Neutrophil (primary cell): ENCODE data around the gene ZYX.

Experiments
- H3K27ac ChIP-seq: fragments of 200-600 bp; sonication (generic); 2 replicates; pipeline ENCODE4 v1.5.1; 2016; ENCODE audit warnings: mild to moderate bottlenecking, moderate library complexity
- H3K27me3 ChIP-seq: fragments of 200-600 bp; sonication (generic); 2 replicates; pipeline ENCODE4 v1.6.0; 2016; ENCODE audit warnings: mild to moderate bottlenecking
- H3K36me3 ChIP-seq: fragments of 200-600 bp; sonication (generic); 2 replicates; pipeline ENCODE4 v1.5.1; 2017
- H3K4me1 ChIP-seq, 2 experiments: fragments of 200-600 bp in 1 of 2; sonication (generic) in 1 of 2; 1 replicate in 1 of 2; 2 replicates in 1 of 2; pipeline versions ENCODE4 v1.5.1 to v1.6.1; 2013 to 2016; ENCODE audit warnings: low read depth in 1 of 2, low read length in 1 of 2, mild to moderate bottlenecking in 1 of 2, moderate library complexity in 1 of 2; ENCODE audit not compliant: control insufficient read depth in 1 of 2, insufficient read depth in 1 of 2
- H3K4me3 ChIP-seq, 2 experiments: fragments of 200-600 bp in 1 of 2; sonication (generic) in 1 of 2; 1 replicate in 1 of 2; 2 replicates in 1 of 2; pipeline ENCODE4 v1.5.1; 2013 to 2016; ENCODE audit warnings: low read depth in 1 of 2, low read length in 1 of 2, mild to moderate bottlenecking in 1 of 2, moderate library complexity in 1 of 2
- H3K9me3 ChIP-seq: fragments of 200-600 bp; sonication (generic); 2 replicates; pipeline ENCODE4 v1.5.1; 2016
- CTCF ChIP-seq: fragments of 200-600 bp; sonication (generic); IDR thresholded peaks from 2 replicates; pipeline ENCODE4 v1.5.1; 2016; ENCODE audit warnings: antibody characterized with exemption

Gene ZYX

DNA sequence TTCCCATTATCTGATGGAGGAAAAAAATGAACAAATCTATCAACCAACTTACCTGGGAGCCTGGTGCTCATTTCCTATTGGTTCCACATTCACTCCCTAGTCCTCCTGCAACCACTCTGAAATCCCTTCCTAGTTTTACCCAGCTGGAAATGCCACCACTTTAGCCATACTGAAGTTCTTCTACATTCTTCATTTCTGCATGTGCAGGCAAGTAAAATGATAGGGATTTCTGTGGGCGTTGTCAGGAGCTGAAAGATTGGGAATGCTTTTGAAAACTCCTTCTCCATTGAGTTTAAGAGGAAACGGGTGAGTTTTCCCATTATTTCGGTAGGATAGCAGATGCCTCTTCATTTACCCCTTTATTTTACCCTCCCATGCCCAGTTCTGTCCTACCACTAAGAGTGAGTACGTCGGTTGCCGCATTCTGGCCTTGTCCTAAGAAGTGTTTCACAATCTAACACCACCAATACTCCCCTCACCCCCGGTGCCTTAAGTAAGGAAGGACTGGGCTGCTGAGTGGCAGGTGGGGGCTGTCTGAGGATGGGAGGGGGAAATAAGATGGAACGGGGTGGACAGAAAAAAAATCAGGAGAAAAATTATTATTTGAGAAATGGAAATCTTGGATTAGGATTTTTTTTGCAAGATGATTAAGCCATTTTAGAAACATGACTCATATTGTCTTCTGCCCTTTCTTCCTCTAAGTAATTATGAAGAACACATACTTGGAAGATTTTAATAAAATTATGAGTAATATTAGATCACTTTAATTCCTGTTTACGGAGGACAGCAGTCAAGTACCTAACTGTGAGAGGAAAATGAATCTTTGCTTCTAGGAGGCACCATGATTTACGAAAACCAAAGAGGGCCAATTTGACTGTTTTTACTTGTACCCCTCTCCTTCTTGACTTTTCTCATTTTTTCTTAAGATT lies 48.9 kb downstream of the ZYX start:
- H3K9me3 ChIP-seq, result no peaks in the 10 kb centered on the region
- H3K27ac ChIP-seq, result no peak overlapping the region
- H3K4me3 ChIP-seq, result no peak overlapping the region
- no peaks in the 10 kb centered on the region for H3K27me3 ChIP-seq
- no peak for TF ChIP-seq CTCF
- H3K4me1 ChIP-seq, result no peaks in the 10 kb centered on the region
- no peaks in the 10 kb centered on the region for H3K36me3 ChIP-seq

- no peak for TF ChIP-seq CTCF
- no peaks in the 10 kb centered on the region for H3K9me3 ChIP-seq
- H3K4me1 ChIP-seq, result no peaks in the 10 kb centered on the region
- H3K4me3 ChIP-seq, result no peak overlapping the region
- H3K36me3 ChIP-seq, result no peaks in the 10 kb centered on the region
- no peak overlapping the region for H3K27ac ChIP-seq
- no peaks in the 10 kb centered on the region for H3K27me3 ChIP-seq
Measured at GRCh38 chr7:143431109-143431508, 50.0 kb downstream of the ZYX start.

- Histone ChIP-seq H3K36me3 (no peaks in the 10 kb centered on the region), H3K9me3 (no peaks in the 10 kb centered on the region), H3K4me3 (no peak overlapping the region), H3K27ac (no peak overlapping the region), H3K27me3 (no peaks in the 10 kb centered on the region), H3K4me1 (no peaks in the 10 kb centered on the region)
- no peak for TF ChIP-seq CTCF
Measured at GRCh38 chr7:143433759-143434158, 52.6 kb downstream of the ZYX start.

GRCh38 chr7:143434660-143435059 lies 53.5 kb downstream of the ZYX start:
- H3K9me3 ChIP-seq, result no peaks in the 10 kb centered on the region
- no peak overlapping the region for H3K4me3 ChIP-seq
- no peak overlapping the region for H3K27ac ChIP-seq
- no peak for TF ChIP-seq CTCF
- no peaks in the 10 kb centered on the region for H3K36me3 ChIP-seq
- no peaks in the 10 kb centered on the region for H3K4me1 ChIP-seq
- H3K27me3 ChIP-seq, result no peaks in the 10 kb centered on the region

GRCh38 chr7:143435266-143435665 lies 54.1 kb downstream of the ZYX start:
- Histone ChIP-seq H3K27ac (no peak overlapping the region), H3K4me1 (no peaks in the 10 kb centered on the region), H3K36me3 (no peaks in the 10 kb centered on the region), H3K9me3 (no peaks in the 10 kb centered on the region), H3K27me3 (no peaks in the 10 kb centered on the region), H3K4me3 (no peak overlapping the region)
- no peak for TF ChIP-seq CTCF
